OCI-LY1 (cell line): ENCODE data around the gene ZNF738.
"Not testable (repeated sequence)": the region's sequence is repeated elsewhere in the genome, so short reads cannot be mapped to it uniquely, and the experiment has no call there.

ENCODE experiments used
- H2AFZ ChIP-seq: fragments of 200-600 bp; sonication (generic), shearing (Covaris generic); 2 replicates; pipeline ENCODE4 v1.6.0; 2014; ENCODE audit warnings: antibody characterized with exemption, mild to moderate bottlenecking, low read length
- H3F3A ChIP-seq: fragments of 200-600 bp; sonication (generic), shearing (Covaris generic); 2 replicates; pipeline ENCODE4 v1.6.0; 2014; ENCODE audit warnings: mild to moderate bottlenecking, antibody characterized with exemption, low read length, moderate library complexity; ENCODE audit not compliant: insufficient read depth
- H3K27ac ChIP-seq: fragments of 200-600 bp; sonication (generic); 2 replicates; pipeline ENCODE4 v1.5.1; 2014; ENCODE audit warnings: low read length, mixed run types, mild to moderate bottlenecking, low read depth; ENCODE audit not compliant: poor library complexity, severe bottlenecking
- H3K27me3 ChIP-seq: fragments of 200-600 bp; sonication (generic); 2 replicates; pipeline ENCODE4 v1.6.0; 2014; ENCODE audit warnings: antibody characterized with exemption, mild to moderate bottlenecking, low read length, moderate library complexity; ENCODE audit not compliant: insufficient read depth
- H3K36me3 ChIP-seq: fragments of 200-600 bp; sonication (generic); 2 replicates; pipeline ENCODE4 v1.6.1; 2014; ENCODE audit warnings: mild to moderate bottlenecking, antibody characterized with exemption, low read length, moderate library complexity, mixed read lengths; ENCODE audit not compliant: insufficient read depth
- H3K4me1 ChIP-seq: fragments of 200-600 bp; sonication (generic); 2 replicates; pipeline ENCODE4 v1.5.1; 2014; ENCODE audit warnings: mild to moderate bottlenecking, low read length, moderate library complexity; ENCODE audit not compliant: insufficient read depth, severe bottlenecking
- H3K4me2 ChIP-seq: fragments of 200-600 bp; sonication (generic), shearing (Covaris generic); 2 replicates; pipeline ENCODE4 v1.6.1; 2014; ENCODE audit warnings: low read length
- H3K4me3 ChIP-seq: fragments of 200-600 bp; sonication (generic); 2 replicates; pipeline ENCODE4 v1.5.1; 2014; ENCODE audit warnings: low read length, low read depth, mild to moderate bottlenecking, mixed read lengths; ENCODE audit not compliant: poor library complexity, severe bottlenecking
- H3K79me2 ChIP-seq: fragments of 200-600 bp; shearing (Covaris generic); 2 replicates; pipeline ENCODE4 v1.6.1; 2016; ENCODE audit warnings: mixed run types, low read length, mixed read lengths; ENCODE audit not compliant: insufficient read depth
- H3K9ac ChIP-seq: fragments of 200-600 bp; sonication (generic), shearing (Covaris generic); 2 replicates; pipeline ENCODE4 v1.6.1; 2014; ENCODE audit warnings: mild to moderate bottlenecking, low read length, mixed read lengths
- H3K9me2 ChIP-seq: fragments of 200-600 bp; sonication (generic), shearing (Covaris generic); 2 replicates; pipeline ENCODE4 v1.6.1; 2014; ENCODE audit warnings: low read depth, mild to moderate bottlenecking, low read length, mixed read lengths
- H3K9me3 ChIP-seq: fragments of 200-600 bp; shearing (Covaris generic); 2 replicates; pipeline ENCODE4 v1.6.1; 2014; ENCODE audit warnings: low read length, mixed read lengths
- H4K20me1 ChIP-seq: fragments of 200-600 bp; sonication (generic), shearing (Covaris generic); 2 replicates; pipeline ENCODE4 v1.6.0; 2016; ENCODE audit warnings: mild to moderate bottlenecking, low read length; ENCODE audit not compliant: insufficient read depth
- CTCF ChIP-seq: fragments of 200-600 bp; sonication (generic), shearing (Covaris generic); IDR thresholded peaks from 2 replicates; pipeline ENCODE4 v1.5.1; 2017; ENCODE audit warnings: mild to moderate bottlenecking, antibody characterized with exemption, low read length, moderate library complexity, mixed read lengths
- EZH2 ChIP-seq: fragments of 200-600 bp; sonication (generic), shearing (Covaris generic); IDR thresholded peaks from 2 replicates; pipeline ENCODE4 v1.8.0; 2017; ENCODE audit warnings: borderline replicate concordance, mixed run types, mild to moderate bottlenecking, antibody characterized with exemption, low read length, moderate library complexity, mixed read lengths

ZNF738 gene

DNA sequence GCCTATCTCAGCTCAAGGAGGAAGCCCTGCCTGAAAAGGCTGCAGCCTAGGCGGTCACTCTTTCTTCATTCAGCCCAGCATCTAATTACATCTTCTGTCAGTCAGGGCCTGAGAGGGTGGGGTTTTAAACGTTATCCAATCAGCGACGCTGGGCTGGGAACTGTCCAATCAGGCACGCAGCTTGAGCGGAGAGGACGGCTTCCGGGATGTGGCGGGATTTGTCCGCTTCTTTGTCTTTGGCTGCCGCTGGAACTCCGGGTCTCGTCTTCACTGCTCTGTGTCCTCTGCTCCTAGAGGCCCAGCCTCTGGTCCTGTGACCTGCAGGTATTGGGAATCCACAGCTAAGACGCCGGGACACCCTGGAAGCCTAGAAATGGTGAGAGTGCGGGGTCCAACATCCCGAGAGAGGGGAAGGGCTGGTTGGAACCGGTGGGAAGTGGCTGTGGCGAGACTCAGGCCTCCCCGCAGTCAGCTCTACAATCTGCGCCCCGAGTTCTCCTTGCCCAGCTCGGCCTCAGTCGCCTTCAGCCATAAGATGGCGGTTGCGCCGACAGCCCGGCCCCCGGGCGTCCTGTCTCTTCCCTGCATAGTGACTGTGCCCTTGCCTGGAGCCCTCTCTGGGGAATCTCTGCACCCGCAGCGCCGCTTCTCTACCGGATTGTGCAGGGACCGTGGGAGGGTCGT lies at the start of gene ZNF738:
Gene ZNF738 (plus strand): TSS at position 233 of the 684 bp plus-strand sequence. CDS start 141 bp downstream, at position 374.
- H3K4me2 ChIP-seq, result peak within 1 kb of the TSS; percentile 69
- TF ChIP-seq CTCF (no peak), EZH2 (no peak)
- H2AFZ ChIP-seq, result no peak within 1 kb of the TSS
- no peaks in the 10 kb centered on the region for H3K9me2 ChIP-seq
- H3K9ac ChIP-seq, result peak within 1 kb of the TSS; percentile 90
- peak within 1 kb of the TSS; percentile 94 for H3K4me3 ChIP-seq
- H3K27me3 ChIP-seq, result no peaks in the 10 kb centered on the region
- peak within 1 kb of the TSS; percentile 72 for H3K27ac ChIP-seq
- no peaks in the 10 kb centered on the region for H4K20me1 ChIP-seq
- H3K4me1 ChIP-seq, result peaks cover 5% of the 10 kb centered on the region
- peaks cover 39% of the 10 kb centered on the region for H3K36me3 ChIP-seq
- H3F3A ChIP-seq, result no peaks in the 10 kb centered on the region
- 0 out of 2 replicates have a peak, but pooled peaks cover 7% of the 10 kb centered on the region for H3K9me3 ChIP-seq
- peaks cover 8% of the 10 kb centered on the region; the same call in 1 of the 2 replicates for H3K79me2 ChIP-seq

GRCh38 chr19:21312807-21313206 lies 46.0 kb upstream of the ZNF738 start:
- H3K79me2 ChIP-seq, H3K27me3 ChIP-seq, H3K9ac ChIP-seq, H3K4me1 ChIP-seq, H3K9me2 ChIP-seq, H4K20me1 ChIP-seq, H3F3A ChIP-seq, H3K27ac ChIP-seq, H3K4me3 ChIP-seq, H3K9me3 ChIP-seq, H3K4me2 ChIP-seq, H2AFZ ChIP-seq: not testable (repeated sequence)
- peaks cover 69% of the 10 kb centered on the region for H3K36me3 ChIP-seq

- no peak for TF ChIP-seq CTCF
- TF ChIP-seq EZH2, result no peak
- Histone ChIP-seq H3K4me1 (no peaks in the 10 kb centered on the region), H3F3A (no peaks in the 10 kb centered on the region), H3K27me3 (no peaks in the 10 kb centered on the region), H3K4me2 (no peak overlapping the region), H3K4me3 (no peak overlapping the region), H3K36me3 (peaks cover 69% of the 10 kb centered on the region), H3K9me3 (peaks cover 9% of the 10 kb centered on the region; the same call in 1 of the 2 replicates), H3K9ac (no peak overlapping the region), H4K20me1 (no peaks in the 10 kb centered on the region), H3K27ac (no peak overlapping the region), H3K9me2 (no peaks in the 10 kb centered on the region), H2AFZ (no peak overlapping the region), H3K79me2 (peaks cover 12% of the 10 kb centered on the region; the same call in 1 of the 2 replicates)
These were observed 44.1 kb upstream of the ZNF738 start for GRCh38 chr19:21314676-21315075.

DNA sequence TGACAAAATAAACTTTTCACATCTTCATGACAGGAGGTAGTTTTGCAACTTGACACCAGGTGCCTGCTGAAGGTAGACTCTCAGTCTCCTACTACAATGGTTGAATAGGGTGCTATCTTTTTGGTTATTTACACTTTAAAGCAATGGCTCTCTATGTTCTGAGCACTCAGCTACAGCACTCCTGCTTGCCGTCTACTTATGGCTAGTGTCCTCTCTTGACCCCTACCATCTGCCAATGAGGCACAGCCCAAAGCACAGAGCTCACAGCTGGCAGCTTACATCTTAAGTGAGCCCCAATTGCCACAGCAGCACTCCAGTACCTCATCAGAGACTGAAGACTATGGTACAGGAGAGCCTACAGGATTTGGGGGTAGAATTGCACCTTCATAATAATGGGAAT lies 41.0 kb upstream of the ZNF738 start:
- peaks cover 57% of the 10 kb centered on the region for H3K36me3 ChIP-seq
- TF ChIP-seq EZH2 (no peak), CTCF (no peak)
- peaks cover 15% of the 10 kb centered on the region; the same call in 1 of the 2 replicates for H3K9me3 ChIP-seq
- no peak overlapping the region for H3K9ac ChIP-seq
- peaks cover 19% of the 10 kb centered on the region for H3K79me2 ChIP-seq
- H4K20me1 ChIP-seq, result no peaks in the 10 kb centered on the region
- H3K27me3 ChIP-seq, result no peaks in the 10 kb centered on the region
- H3K4me3 ChIP-seq, result no peak overlapping the region
- no peaks in the 10 kb centered on the region for H3K9me2 ChIP-seq
- no peaks in the 10 kb centered on the region for H3K4me1 ChIP-seq
- H3F3A ChIP-seq, result no peaks in the 10 kb centered on the region
- no peak overlapping the region for H3K4me2 ChIP-seq
- no peak overlapping the region for H2AFZ ChIP-seq
- no peak overlapping the region for H3K27ac ChIP-seq
